HG03565 (cell line): ENCODE results near the gene C6orf163.
"Not testable (repeated sequence)": the region's sequence is repeated elsewhere in the genome, so short reads cannot be mapped to it uniquely, and the experiment has no call there.

Experiments used
- ATAC-seq: cut with Tn5 transposase; IDR thresholded peaks from one replicate; pipeline ENCODE4 v1.9.1; 2021; ENCODE audit warnings: mild to moderate bottlenecking, moderate library complexity; ENCODE audit not compliant: unreplicated experiment

The C6orf163 gene

DNA sequence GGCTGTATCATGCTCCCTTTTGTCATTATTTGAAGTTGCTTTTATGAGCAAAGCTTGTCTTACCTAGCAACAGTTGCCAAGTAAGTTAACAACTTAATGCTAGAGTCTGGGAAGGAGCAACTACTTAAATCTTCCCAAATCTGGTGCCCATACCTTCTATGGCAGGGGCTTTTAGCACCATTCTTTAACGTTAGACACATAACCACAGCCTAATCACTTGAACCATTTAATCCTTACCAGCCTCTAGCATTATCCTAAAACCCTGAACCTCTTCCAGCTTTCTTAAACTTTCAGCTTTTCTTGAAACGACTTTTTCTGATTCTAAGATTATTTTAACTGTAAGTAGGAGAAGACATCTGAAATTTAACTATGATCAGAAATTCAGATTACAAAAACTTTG lies at the start of gene C6orf163:
TSS of gene C6orf163 (plus strand) at position 83 of the 400 bp plus-strand sequence. CDS start at position 370, 287 bp downstream.
- ATAC-seq, result no peak

GRCh38 chr6:87297119-87297518 lies 47.5 kb upstream of the C6orf163 start:
- no peak for ATAC-seq

- ATAC-seq, result not testable (repeated sequence)
Observed at GRCh38 chr6:87301277-87301676, 43.3 kb upstream of the C6orf163 start.

DNA sequence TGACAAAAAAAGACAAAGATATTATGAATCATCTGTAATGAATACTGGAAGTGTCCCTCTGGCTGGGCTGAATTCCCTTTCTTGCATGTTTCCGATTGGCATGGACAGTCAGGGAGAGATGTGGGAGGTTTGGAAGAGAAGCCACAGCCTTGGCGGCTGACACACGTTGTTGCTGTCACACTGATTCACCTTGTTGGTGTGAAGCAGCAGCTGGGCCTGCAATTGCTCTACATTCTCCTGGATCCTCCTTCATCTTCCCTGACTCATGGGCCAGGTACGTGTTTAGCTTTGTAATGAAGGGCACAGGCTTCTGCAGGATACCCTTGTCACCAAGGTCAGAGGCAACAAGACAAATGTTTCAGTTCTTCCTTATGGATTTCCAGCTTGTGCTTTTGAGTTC lies 35.6 kb upstream of the C6orf163 start:
- no peak for ATAC-seq

DNA sequence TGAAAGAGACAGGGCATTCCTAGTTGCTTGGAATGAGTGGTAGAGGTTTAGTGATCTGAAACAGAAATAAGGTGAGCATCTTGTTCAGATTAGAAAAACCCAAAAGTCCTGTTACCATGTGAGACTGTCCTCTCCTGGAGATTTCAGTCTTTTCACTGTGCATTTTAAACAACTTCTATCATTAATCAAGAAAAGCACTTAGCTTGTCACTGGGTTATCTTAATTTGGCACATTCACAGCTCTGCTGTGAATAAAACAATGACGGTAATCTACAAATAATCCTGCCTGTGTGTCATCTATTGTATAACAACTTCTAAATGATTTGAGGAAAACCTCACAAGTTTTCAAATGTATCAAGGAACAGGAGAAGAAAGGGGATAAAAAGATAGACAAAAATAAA lies 31.8 kb upstream of the C6orf163 start:
- ATAC-seq, result no peak

- ATAC-seq, result no peak
Observed at GRCh38 chr6:87315071-87315470, 29.5 kb upstream of the C6orf163 start.

- no peak for ATAC-seq
Observed at GRCh38 chr6:87319271-87319987, 25.2 kb upstream of the C6orf163 start.

DNA sequence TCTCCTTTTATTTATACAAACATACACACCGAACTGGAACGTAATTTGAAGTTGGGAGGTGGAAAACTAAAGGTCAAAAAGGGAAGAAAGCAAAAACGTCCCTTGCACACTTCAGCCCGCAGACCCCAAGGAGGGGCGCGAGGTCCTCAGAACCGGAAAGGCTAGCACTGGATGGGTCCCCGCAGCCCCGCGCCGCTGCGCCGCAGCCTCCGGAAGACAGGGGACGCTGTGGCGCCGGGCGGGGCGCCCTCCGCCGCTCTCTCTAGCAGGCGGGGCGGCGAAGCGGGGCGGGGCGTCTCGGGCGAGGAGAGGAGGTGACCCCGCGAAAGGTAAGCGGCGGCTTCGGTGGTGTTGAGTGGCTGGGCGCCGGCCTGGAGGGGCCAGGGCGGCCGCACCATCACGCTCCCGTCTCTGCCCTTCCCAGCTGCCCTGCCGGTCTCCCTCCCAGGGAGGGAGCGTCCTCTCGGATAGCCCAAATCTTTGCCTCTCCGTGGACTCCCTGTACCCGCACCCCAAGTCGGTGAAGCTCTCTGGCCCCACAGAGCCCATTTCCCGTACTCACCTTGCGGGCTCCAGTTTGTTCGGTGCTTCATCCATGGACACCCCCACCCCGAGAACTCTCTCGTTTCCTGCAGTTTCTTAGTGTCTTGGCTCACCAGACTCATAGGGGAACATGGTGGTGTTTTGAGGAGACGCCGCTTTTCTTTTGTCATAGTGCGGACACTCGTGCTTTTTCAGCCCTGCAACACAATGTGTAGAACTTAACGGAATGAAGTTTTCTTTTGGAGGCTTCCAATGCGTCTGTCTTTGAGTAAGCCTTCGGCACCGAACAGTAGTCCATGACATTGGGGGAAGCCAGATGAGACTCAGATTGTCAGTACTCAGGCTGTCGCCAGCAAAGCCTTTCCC lies 22.1 kb upstream of the C6orf163 start, which contains the start of gene SMIM8:
TSS of gene SMIM8 (plus strand) at position 285 of the 909 bp plus-strand sequence. CDS start 14,444 bp downstream, outside the sequence.
- ATAC-seq, result peak; percentile 99

DNA sequence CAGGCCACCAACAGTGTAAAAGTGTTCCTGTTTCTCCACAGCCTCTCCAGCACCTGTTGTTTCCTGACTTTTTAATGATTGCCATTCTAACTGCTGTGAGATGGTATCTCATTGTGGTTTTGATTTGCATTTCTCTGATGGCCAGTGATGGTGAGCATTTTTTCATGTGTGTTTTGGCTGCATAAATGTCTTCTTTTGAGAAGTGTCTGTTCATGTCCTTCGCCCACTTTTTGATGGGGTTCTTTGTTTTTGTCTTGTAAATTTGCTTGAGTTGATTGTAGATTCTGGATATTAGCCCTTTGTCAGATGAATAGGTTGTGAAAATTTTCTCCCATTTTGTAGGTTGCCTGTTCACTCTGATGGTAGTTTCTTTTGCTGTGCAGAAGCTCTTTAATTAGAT lies 20.7 kb upstream of the C6orf163 start:
- ATAC-seq, result not testable (repeated sequence)

DNA sequence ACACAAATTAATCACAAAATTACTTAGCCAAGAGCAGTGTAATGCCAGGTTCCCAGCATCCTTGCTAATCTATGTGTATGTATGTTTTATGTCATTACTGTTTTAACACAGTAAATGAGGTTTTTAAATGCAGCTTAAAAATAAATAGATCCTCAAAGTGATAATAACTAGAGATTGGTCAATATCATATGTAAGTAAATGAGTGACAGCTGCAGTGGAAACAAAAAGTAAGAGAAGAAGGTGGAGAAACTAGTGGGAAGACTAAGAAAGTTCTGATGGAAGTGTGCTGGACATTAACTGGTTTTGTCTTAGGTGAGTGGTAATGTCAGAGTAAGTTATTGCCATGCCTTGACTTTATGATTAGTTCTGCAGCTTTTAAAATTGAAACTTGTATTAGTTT lies 13.7 kb upstream of the C6orf163 start:
- ATAC-seq, result no peak

DNA sequence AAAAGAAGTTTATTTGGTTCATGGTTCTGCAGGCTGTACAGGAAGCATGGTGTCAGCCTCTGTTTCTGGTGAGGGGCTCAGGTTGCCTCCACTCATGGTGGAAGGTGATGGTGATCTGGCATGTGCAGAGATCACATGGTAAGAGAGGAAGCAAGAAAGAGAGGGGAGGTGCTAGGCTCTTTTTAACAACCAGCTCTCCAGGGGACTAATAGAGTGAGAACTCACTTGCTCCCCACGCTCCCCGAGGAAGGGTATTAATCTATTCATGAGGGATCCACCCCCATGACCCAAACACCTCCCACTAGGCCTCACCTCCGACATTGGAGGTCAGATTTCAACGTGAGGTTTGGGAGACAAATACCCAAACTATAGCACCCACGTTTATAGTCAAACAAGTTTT lies 11.6 kb upstream of the C6orf163 start:
- no peak for ATAC-seq

DNA sequence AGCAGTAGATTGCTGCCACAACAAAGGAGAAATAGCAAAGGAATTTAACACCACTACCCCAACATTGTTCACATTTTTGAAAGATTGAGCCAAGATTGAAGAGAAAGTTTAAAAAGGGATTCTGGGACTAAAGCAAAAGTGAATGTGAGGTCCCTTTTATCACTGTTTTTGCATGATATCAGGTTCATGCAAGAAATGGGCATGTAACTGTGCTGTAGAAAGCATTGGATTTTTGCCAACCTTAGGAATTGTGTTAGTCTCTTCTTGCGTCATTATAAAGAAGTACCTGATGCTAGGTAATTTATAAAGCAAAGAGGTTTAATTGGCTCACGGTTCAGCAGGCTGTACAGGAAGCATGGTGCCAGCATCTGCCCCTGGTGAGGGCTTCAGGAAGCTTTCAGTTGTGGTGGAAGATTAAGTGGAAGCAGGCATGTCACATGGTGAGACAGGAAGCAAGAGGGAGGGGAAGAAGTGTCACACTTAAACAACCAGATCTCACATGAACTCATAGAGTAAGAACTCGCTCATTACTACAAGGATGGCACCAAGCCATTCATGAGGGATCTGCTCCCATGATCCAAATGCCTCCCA lies 10.9 kb upstream of the C6orf163 start:
- no peak for ATAC-seq

DNA sequence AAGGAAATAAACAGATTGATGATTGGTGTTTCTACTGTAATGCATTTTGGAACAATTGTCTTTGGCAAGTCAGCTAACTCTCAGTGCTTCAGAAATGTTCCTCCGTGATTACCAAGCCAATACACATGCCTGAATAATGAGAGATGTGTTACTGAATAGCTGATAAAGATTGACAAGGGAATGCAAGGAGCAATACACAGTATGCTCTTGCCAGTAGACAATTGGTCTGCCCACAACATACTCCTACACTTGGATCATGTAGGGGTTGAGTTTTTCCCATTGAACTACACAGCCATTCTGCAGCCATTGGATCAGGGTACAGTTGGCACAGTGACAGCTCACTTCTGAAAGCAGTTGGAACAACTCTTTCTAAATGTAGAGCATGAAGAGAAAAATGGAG lies 9.9 kb upstream of the C6orf163 start:
- ATAC-seq, result no peak

- ATAC-seq, result no peak
Observed at GRCh38 chr6:87336367-87336766, 8.2 kb upstream of the C6orf163 start.

- no peak for ATAC-seq
Observed at GRCh38 chr6:87340230-87340629, 4.4 kb upstream of the C6orf163 start.

GRCh38 chr6:87341158-87341557 lies 3.5 kb upstream of the C6orf163 start:
- no peak for ATAC-seq

DNA sequence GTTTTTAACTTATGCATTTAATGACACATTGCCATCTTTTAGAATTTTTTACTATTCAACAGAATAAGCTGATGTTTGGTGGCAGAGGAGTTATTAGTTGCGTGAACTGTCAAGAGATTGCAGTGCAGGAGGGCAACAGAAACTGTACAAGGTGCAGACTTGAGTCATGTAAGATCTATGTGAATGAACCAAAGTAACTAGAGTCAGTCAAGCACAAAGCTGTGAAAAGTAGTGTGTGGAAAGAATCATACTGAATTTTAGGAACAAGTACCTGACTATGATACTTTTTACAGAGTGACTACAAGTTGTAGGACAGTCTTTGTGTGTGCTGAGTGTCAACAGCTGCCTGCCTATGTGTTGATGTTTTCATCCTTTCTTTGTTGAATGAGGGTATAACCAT lies 2.7 kb upstream of the C6orf163 start:
- ATAC-seq, result peak; percentile 92

- ATAC-seq, result no peak
Observed at GRCh38 chr6:87342829-87343228, 1.8 kb upstream of the C6orf163 start.

- no peak for ATAC-seq
Observed at GRCh38 chr6:87346700-87347099, 2.1 kb downstream of the C6orf163 start.

- no peak for ATAC-seq
Observed at GRCh38 chr6:87349896-87350295, 5.3 kb downstream of the C6orf163 start.

- ATAC-seq, result no peak
Observed at GRCh38 chr6:87350516-87350915, 5.9 kb downstream of the C6orf163 start.
